ENCODE measurements around the gene CTNNB1.

CTNNB1 gene

DNA sequence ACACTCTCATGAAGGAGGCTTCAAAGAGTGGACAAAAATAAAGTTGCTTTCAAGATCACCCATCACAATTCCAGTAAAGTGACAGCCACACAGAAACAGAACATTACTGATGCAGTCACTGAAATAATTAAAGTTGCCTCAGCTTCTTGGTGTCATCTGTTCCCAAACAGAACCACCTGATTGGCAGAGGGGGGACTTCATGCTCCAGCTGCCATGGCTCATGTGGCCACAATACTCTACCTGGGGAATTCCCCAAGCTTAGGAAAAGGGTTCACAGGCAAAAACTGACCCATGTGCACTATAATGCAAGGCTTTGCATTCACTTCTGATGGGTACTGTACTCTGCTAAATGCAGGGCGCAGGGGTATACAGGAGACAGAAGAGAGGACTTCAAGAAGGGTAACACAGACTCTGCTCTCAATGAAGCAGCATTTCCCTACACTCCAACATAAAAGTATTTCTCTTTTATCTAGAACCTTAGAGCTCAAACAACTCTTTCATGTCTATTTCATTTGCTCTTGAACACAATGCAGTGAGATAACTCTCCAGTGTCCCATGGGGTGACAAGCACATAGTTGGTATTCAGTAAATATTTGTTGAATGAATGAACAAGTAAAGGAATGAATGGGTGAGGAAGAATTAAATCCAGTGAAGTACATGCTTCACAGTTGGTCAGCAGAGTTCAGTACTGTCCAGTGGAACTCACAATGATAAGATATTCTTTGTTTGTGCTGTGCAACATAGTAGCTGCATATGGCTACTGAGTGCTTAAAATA, 8.6 kb upstream of the CTNNB1 start:
- H3K4me3 ChIP-seq (replicated peaks; ENCODE audit: low read depth, low read length): no peak overlapping the region
- no peak for TF ChIP-seq CTCF (IDR thresholded peaks at IDR 0.05; ENCODE audit: low read length, missing control alignments)
- DNase-seq (ENCODE audit: low read depth): no peak

GRCh38 chr3:41192885-41193284, 6.4 kb upstream of the CTNNB1 start:
- no peak for TF ChIP-seq CTCF (IDR thresholded peaks at IDR 0.05; ENCODE audit: low read length, missing control alignments)
- H3K4me3 ChIP-seq (replicated peaks; ENCODE audit: low read depth, low read length): no peak overlapping the region
- no peak for DNase-seq (ENCODE audit: low read depth)

DNA sequence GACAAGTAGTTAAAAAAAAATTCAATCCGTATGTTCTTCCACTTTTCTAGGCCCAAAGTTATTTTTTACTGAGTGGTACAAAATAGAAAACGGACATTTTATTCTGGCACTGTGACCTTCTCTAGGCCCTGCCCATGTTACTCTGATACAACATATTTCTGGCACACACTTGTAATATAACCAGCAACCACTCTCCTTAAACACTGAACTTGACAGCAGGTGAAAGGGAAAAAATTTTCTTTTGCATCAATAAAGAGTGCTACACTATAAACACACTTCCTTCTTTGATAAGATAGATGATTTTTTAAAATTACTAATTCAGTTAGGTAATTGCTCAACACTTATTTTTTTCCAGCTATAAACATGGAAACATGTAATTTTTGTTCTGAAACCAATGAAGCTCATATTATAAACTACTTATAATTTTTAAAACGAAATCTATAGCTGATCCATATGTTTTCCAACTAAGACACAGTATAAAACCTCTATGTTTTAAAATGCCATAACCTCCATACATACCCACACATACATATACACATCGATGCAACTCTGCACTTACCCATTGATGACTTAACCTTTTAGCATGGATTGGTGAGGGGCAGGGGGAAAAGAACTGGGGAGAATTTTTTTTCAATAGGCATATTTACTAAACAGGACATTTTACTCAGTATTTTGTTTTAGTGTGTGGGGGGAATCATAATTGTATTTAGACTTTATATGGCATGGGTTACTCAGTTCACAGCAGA, 5.3 kb upstream of the CTNNB1 start:
- DNase-seq (ENCODE audit: low read depth): no peak
- no peak for TF ChIP-seq CTCF (IDR thresholded peaks at IDR 0.05; ENCODE audit: low read length, missing control alignments)
- no peak overlapping the region for H3K4me3 ChIP-seq (replicated peaks; ENCODE audit: low read depth, low read length)

GRCh38 chr3:41194701-41195100, 4.6 kb upstream of the CTNNB1 start:
- TF ChIP-seq CTCF (IDR thresholded peaks at IDR 0.05; ENCODE audit: low read length, missing control alignments): no peak
- DNase-seq (ENCODE audit: low read depth): no peak
- no peak overlapping the region for H3K4me3 ChIP-seq (replicated peaks; ENCODE audit: low read depth, low read length)

- TF ChIP-seq CTCF (IDR thresholded peaks at IDR 0.05; ENCODE audit: low read length, missing control alignments): no peak
- no peak overlapping the region for H3K4me3 ChIP-seq (replicated peaks; ENCODE audit: low read depth, low read length)
- DNase-seq (ENCODE audit: low read depth): no peak
Measured at GRCh38 chr3:41195946-41196345, 3.4 kb upstream of the CTNNB1 start.

- no peak overlapping the region for H3K4me3 ChIP-seq (replicated peaks; ENCODE audit: low read depth, low read length)
- no peak for TF ChIP-seq CTCF (IDR thresholded peaks at IDR 0.05; ENCODE audit: low read length, missing control alignments)
- no peak for DNase-seq (ENCODE audit: low read depth)
Measured at GRCh38 chr3:41196499-41197410, 2.5 kb upstream of the CTNNB1 start.
